ENCODE measurements around the gene DBN1.

DBN1 gene

GRCh38 chr5:177511796-177512675 is 38.6 kb upstream of the DBN1 start:
- Histone ChIP-seq H3K36me3 (ENCODE audit: control insufficient read depth in 1 of 2, insufficient read depth in 2 of 2, low read length in 2 of 2) (peaks cover 31 to 60% of the 10 kb centered on the region in 2 donors), H3K4me1 (ENCODE audit: control insufficient read depth in 1 of 2, insufficient read depth in 2 of 2, low read length in 2 of 2) (peaks cover 6 to 19% of the 10 kb centered on the region in 2 donors), H3K27ac (ENCODE audit: low read length) (no peak overlapping the region)

GRCh38 chr5:177511181-177511580 is 37.7 kb upstream of the DBN1 start:
- H3K27ac ChIP-seq (ENCODE audit: low read length), result peak overlapping the region; percentile 36
- H3K36me3 ChIP-seq (ENCODE audit: control insufficient read depth in 1 of 2, insufficient read depth in 2 of 2, low read length in 2 of 2), result peaks cover 31 to 60% of the 10 kb centered on the region in 2 donors

More at GRCh38 chr5:177511796-177512675, 38.6 kb upstream of the DBN1 start:
- no peaks in the 10 kb centered on the region for H3K27me3 ChIP-seq (ENCODE audit: low read depth, low read length)
- no peak overlapping the region for H3K4me3 ChIP-seq (ENCODE audit: low read depth in 1 of 2, low read length in 2 of 2)
- H3K9me3 ChIP-seq (ENCODE audit: control insufficient read depth in 1 of 2, low read length in 2 of 2), result no peaks in the 10 kb centered on the region

GRCh38 chr5:177510567-177511053 is 37.2 kb upstream of the DBN1 start:
- peaks cover 0 to 11% of the 10 kb centered on the region in 2 donors for H3K4me1 ChIP-seq (ENCODE audit: control insufficient read depth in 1 of 2, insufficient read depth in 2 of 2, low read length in 2 of 2)
- no peaks in the 10 kb centered on the region for H3K27me3 ChIP-seq (ENCODE audit: low read depth, low read length)
- H3K36me3 ChIP-seq (ENCODE audit: control insufficient read depth in 1 of 2, insufficient read depth in 2 of 2, low read length in 2 of 2), result peaks cover 30 to 56% of the 10 kb centered on the region in 2 donors
- H3K27ac ChIP-seq (ENCODE audit: low read length), result peak overlapping the region; percentile 36
- H3K9me3 ChIP-seq (ENCODE audit: control insufficient read depth in 1 of 2, low read length in 2 of 2), result no peaks in the 10 kb centered on the region
- H3K4me3 ChIP-seq (ENCODE audit: low read depth in 1 of 2, low read length in 2 of 2), result peak overlapping the region in 1 of 2 donors; percentile 21

More at GRCh38 chr5:177511181-177511580, 37.7 kb upstream of the DBN1 start:
- H3K27me3 ChIP-seq (ENCODE audit: low read depth, low read length), result no peaks in the 10 kb centered on the region
- H3K9me3 ChIP-seq (ENCODE audit: control insufficient read depth in 1 of 2, low read length in 2 of 2), result no peaks in the 10 kb centered on the region
- H3K4me1 ChIP-seq (ENCODE audit: control insufficient read depth in 1 of 2, insufficient read depth in 2 of 2, low read length in 2 of 2), result peaks cover 5 to 17% of the 10 kb centered on the region in 2 donors
- H3K4me3 ChIP-seq (ENCODE audit: low read depth in 1 of 2, low read length in 2 of 2), result no peak overlapping the region

- Histone ChIP-seq H3K27ac (ENCODE audit: low read length) (peak overlapping the region; percentile 36), H3K4me1 (ENCODE audit: control insufficient read depth in 1 of 2, insufficient read depth in 2 of 2, low read length in 2 of 2) (peaks cover 0 to 6% of the 10 kb centered on the region in 2 donors), H3K4me3 (ENCODE audit: low read depth in 1 of 2, low read length in 2 of 2) (peak overlapping the region in 1 of 2 donors; percentile 21), H3K9me3 (ENCODE audit: control insufficient read depth in 1 of 2, low read length in 2 of 2) (no peaks in the 10 kb centered on the region), H3K27me3 (ENCODE audit: low read depth, low read length) (no peaks in the 10 kb centered on the region), H3K36me3 (ENCODE audit: control insufficient read depth in 1 of 2, insufficient read depth in 2 of 2, low read length in 2 of 2) (peaks cover 25 to 52% of the 10 kb centered on the region in 2 donors)
Observed at GRCh38 chr5:177509991-177510566, 36.6 kb upstream of the DBN1 start.

GRCh38 chr5:177509381-177509951 is 36.0 kb upstream of the DBN1 start, which contains the start of gene DOK3:
TSS of gene DOK3 (minus strand) at chr5:177509826. CDS start at chr5:177509540, 286 bp downstream.
- no peaks in the 10 kb centered on the region for H3K27me3 ChIP-seq (ENCODE audit: low read depth, low read length)
- H3K27ac ChIP-seq (ENCODE audit: low read length), result peak within 1 kb of the TSS; percentile 74
- H3K4me3 ChIP-seq (ENCODE audit: low read depth in 1 of 2, low read length in 2 of 2), result peak within 1 kb of the TSS; percentile 45 to 53
- H3K4me1 ChIP-seq (ENCODE audit: control insufficient read depth in 1 of 2, insufficient read depth in 2 of 2, low read length in 2 of 2), result peaks cover 0 to under 1% of the 10 kb centered on the region in 2 donors
- H3K9me3 ChIP-seq (ENCODE audit: control insufficient read depth in 1 of 2, low read length in 2 of 2), result no peaks in the 10 kb centered on the region
- H3K36me3 ChIP-seq (ENCODE audit: control insufficient read depth in 1 of 2, insufficient read depth in 2 of 2, low read length in 2 of 2), result peaks cover 21 to 50% of the 10 kb centered on the region in 2 donors

- peak overlapping the region; percentile 74 for H3K27ac ChIP-seq (ENCODE audit: low read length)
- peak overlapping the region; percentile 45 to 53 for H3K4me3 ChIP-seq (ENCODE audit: low read depth in 1 of 2, low read length in 2 of 2)
- no peaks in the 10 kb centered on the region for H3K27me3 ChIP-seq (ENCODE audit: low read depth, low read length)
- H3K9me3 ChIP-seq (ENCODE audit: control insufficient read depth in 1 of 2, low read length in 2 of 2), result no peaks in the 10 kb centered on the region
- no peaks in the 10 kb centered on the region for H3K4me1 ChIP-seq (ENCODE audit: control insufficient read depth in 1 of 2, insufficient read depth in 2 of 2, low read length in 2 of 2)
- peaks cover 18 to 48% of the 10 kb centered on the region in 2 donors for H3K36me3 ChIP-seq (ENCODE audit: control insufficient read depth in 1 of 2, insufficient read depth in 2 of 2, low read length in 2 of 2)
Observed at GRCh38 chr5:177508837-177509236, 35.4 kb upstream of the DBN1 start.

- Histone ChIP-seq H3K36me3 (ENCODE audit: control insufficient read depth in 1 of 2, insufficient read depth in 2 of 2, low read length in 2 of 2) (peaks cover 18 to 42% of the 10 kb centered on the region in 2 donors), H3K27me3 (ENCODE audit: low read depth, low read length) (no peaks in the 10 kb centered on the region), H3K9me3 (ENCODE audit: control insufficient read depth in 1 of 2, low read length in 2 of 2) (no peaks in the 10 kb centered on the region), H3K4me3 (ENCODE audit: low read depth in 1 of 2, low read length in 2 of 2) (peak overlapping the region; percentile 45 to 53), H3K4me1 (ENCODE audit: control insufficient read depth in 1 of 2, insufficient read depth in 2 of 2, low read length in 2 of 2) (no peaks in the 10 kb centered on the region), H3K27ac (ENCODE audit: low read length) (no peak overlapping the region)
Observed at GRCh38 chr5:177508221-177508611, 34.8 kb upstream of the DBN1 start.

- peaks cover 17 to 37% of the 10 kb centered on the region in 2 donors for H3K36me3 ChIP-seq (ENCODE audit: control insufficient read depth in 1 of 2, insufficient read depth in 2 of 2, low read length in 2 of 2)
- H3K4me3 ChIP-seq (ENCODE audit: low read depth in 1 of 2, low read length in 2 of 2), result peak overlapping the region in 1 of 2 donors; percentile 53
- H3K27me3 ChIP-seq (ENCODE audit: low read depth, low read length), result no peaks in the 10 kb centered on the region
- no peaks in the 10 kb centered on the region for H3K9me3 ChIP-seq (ENCODE audit: control insufficient read depth in 1 of 2, low read length in 2 of 2)
- no peaks in the 10 kb centered on the region for H3K4me1 ChIP-seq (ENCODE audit: control insufficient read depth in 1 of 2, insufficient read depth in 2 of 2, low read length in 2 of 2)
- no peak overlapping the region for H3K27ac ChIP-seq (ENCODE audit: low read length)
Observed at GRCh38 chr5:177507596-177508220, 34.3 kb upstream of the DBN1 start.

GRCh38 chr5:177507165-177507564 is 33.7 kb upstream of the DBN1 start:
- Histone ChIP-seq H3K36me3 (ENCODE audit: control insufficient read depth in 1 of 2, insufficient read depth in 2 of 2, low read length in 2 of 2) (peaks cover 14 to 32% of the 10 kb centered on the region in 2 donors), H3K9me3 (ENCODE audit: control insufficient read depth in 1 of 2, low read length in 2 of 2) (no peaks in the 10 kb centered on the region), H3K4me1 (ENCODE audit: control insufficient read depth in 1 of 2, insufficient read depth in 2 of 2, low read length in 2 of 2) (no peaks in the 10 kb centered on the region), H3K27me3 (ENCODE audit: low read depth, low read length) (no peaks in the 10 kb centered on the region), H3K27ac (ENCODE audit: low read length) (no peak overlapping the region), H3K4me3 (ENCODE audit: low read depth in 1 of 2, low read length in 2 of 2) (no peak overlapping the region)

GRCh38 chr5:177505075-177505474 is 31.6 kb upstream of the DBN1 start:
- Histone ChIP-seq H3K36me3 (ENCODE audit: control insufficient read depth in 1 of 2, insufficient read depth in 2 of 2, low read length in 2 of 2) (peaks cover 0 to 11% of the 10 kb centered on the region in 2 donors), H3K27ac (ENCODE audit: low read length) (no peak overlapping the region), H3K4me3 (ENCODE audit: low read depth in 1 of 2, low read length in 2 of 2) (no peak overlapping the region), H3K4me1 (ENCODE audit: control insufficient read depth in 1 of 2, insufficient read depth in 2 of 2, low read length in 2 of 2) (peaks cover 4 to 12% of the 10 kb centered on the region in 2 donors), H3K9me3 (ENCODE audit: control insufficient read depth in 1 of 2, low read length in 2 of 2) (no peaks in the 10 kb centered on the region), H3K27me3 (ENCODE audit: low read depth, low read length) (no peaks in the 10 kb centered on the region)

All from muscle layer of duodenum (tissue), 2 donors.